HG03175 (cell line): ENCODE data around the gene TOPBP1.
A peak's percentile ranks its signal among the peaks of the same experiment; 100 is the strongest.
"Not testable (repeated sequence)": the region's sequence is repeated elsewhere in the genome, so short reads cannot be mapped to it uniquely, and the experiment has no call there.

Experiments used
- ATAC-seq: cut with Tn5 transposase; IDR thresholded peaks from one replicate; pipeline ENCODE4 v1.9.1; 2021; ENCODE audit warnings: mild to moderate bottlenecking, moderate library complexity; ENCODE audit not compliant: unreplicated experiment

The TOPBP1 gene

DNA sequence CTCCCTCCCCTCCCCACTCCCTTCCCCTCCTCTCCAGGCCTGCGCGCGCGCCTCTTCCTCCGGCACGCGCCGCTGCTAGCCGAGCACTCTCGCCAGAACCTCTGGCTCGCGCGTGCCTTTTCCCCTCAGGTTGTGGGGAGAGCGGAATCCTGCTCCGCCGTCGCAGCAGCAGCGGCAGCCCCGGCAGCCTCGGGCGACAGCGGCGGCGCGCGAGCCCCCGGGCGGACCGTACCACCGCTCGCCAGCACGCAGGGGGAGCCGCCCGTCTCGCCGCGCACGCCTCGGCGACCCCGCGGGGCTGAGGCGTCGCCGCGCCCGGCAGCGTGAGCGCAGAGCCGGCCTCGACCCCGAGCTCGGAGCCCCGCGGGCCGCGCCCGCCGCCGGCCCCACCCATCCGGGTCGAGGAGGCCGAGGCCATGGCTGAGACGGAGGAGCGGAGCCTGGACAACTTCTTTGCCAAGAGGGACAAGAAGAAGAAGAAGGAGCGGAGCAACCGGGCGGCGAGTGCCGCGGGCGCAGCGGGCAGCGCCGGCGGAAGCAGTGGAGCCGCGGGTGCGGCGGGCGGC, 88.0 kb downstream of the TOPBP1 start, which contains the start of gene CDV3:
CDV3 (plus strand) TSS at position 58 of the 566 bp plus-strand sequence; CDS start at position 417, 359 bp downstream.
- peak; percentile 36 for ATAC-seq

GRCh38 chr3:133573054-133573628, 88.6 kb downstream of the TOPBP1 start:
- ATAC-seq: peak; percentile 81

- peak; percentile 26 for ATAC-seq
These were observed 89.3 kb downstream of the TOPBP1 start for GRCh38 chr3:133572158-133573053.

DNA sequence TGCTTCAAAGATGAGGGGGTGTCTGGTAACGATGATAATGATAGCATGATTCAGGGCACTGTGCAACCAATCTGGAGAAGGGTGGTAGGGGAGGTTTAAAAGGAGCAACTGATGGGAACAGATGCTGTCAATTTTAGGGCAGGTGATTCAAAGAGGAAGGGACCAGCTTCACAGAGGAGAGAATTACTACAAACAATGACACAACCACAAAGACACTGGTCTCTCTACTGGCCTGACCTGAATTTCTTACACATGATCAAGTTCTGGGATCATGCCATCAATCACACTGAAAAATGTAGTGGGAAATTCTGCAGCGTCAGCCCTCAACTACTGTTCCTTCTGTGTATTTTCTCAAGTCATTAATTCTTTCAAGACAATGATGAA, 90.8 kb downstream of the TOPBP1 start:
- no peak for ATAC-seq

DNA sequence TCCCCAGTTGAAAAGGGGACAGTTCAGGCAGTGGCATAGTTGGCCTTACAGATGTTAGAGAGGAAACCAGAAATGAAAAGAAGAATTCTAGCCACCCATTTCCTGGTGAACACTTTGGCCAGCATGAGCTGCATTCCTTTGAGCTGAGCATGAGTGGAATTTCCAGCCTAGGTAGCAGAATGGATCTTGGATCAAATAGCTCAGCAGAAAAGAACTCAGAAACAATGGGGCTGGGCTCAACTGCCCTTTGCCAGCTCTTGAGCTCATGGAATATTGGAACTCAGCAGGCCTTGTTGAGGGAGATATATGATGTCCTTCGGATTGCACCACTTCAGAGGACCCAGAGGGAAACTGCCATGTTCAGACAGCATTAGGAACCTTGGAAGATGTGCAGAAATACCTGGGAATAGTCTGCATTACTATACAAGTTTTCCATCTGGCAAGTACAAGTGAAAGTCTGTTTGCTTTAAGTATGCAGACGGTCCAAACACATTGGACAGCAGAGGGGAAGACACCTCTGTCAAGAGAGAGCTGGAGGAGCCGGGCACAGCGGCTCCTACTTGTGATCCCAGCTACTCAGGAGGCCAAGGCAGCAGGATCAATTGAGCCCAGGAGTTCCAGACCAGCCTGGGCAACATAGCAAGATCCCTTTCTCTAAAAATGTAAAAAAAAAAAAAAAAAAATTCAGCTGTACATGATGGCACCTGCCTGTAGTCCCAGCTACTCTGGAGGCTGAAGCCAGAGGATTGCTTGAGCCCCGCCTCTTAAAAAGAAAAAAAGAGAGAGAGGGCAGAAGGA, 91.4 kb downstream of the TOPBP1 start:
- no peak for ATAC-seq

DNA sequence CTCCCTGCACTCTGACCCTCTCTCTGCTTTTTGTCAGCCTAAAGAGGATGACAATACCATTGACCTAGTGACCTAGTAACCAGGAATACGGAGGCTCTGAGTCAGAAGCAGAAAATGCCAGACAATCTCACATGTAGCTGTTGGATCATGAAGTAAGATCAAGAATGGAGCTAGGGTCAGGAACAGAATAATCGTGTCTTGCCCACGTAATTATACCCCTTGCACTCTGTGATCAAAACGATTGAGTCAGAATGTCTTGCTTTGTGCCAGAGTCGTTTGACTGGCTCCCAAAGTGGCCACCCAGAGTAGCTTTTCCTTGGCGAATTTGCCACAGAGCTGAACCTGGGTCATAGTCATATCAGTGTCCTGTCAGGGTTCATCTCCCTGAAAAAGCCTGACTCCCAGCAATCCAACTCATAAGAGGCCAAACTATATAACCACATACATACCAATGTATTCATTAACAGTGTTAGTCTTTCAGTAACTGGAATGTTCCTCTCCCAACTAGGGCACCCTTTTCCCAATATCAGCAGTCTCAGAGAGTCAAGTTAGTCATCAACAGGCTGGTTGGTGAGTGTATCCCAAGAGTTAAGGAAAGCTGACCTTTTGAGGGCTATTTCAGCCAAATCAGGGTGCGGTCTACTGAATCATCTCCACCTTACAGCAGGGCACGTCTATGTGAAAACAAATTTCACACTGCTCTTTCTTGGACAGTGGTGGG, 93.3 kb downstream of the TOPBP1 start:
- no peak for ATAC-seq

- ATAC-seq: no peak
These were observed 97.9 kb downstream of the TOPBP1 start for GRCh38 chr3:133563816-133564215.

DNA sequence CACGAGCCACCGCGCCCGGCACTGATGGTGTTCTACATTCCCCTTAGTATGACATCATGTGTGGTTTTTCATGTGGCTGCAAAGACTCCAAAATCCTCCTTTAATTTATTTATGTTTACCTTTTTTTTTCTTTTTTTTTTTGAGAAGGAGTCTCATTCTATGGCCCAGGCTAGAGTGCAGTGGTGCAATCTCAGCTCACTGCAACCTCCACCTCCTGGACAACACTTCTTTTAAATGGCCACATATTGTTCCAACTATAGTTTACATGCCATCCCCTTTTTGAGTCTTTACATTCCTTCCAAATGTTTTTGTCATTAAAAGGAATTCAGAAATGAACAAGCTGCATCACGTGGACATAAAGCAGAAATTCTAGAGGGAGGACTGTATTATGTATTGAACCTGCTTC, 98.6 kb downstream of the TOPBP1 start:
- no peak for ATAC-seq

DNA sequence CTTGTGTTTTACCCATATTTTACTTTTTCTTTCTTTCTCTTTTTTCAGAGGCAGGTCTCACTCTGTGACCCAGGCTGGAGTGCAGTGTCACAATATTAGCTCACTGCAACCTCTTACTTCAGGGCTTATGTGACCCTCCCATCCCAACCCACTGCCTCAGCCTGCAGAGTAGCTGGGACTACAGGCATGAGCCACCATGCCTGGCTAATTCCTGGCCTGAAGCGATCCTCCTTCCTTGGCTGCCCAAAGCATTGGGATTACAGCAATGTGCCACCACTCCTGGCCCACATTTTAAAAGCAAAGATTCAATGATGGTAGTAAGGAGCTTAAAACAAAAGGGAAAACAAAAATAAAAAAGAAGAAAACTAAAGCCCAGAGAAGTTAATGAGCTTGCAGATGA, 99.4 kb downstream of the TOPBP1 start:
- ATAC-seq: no peak

DNA sequence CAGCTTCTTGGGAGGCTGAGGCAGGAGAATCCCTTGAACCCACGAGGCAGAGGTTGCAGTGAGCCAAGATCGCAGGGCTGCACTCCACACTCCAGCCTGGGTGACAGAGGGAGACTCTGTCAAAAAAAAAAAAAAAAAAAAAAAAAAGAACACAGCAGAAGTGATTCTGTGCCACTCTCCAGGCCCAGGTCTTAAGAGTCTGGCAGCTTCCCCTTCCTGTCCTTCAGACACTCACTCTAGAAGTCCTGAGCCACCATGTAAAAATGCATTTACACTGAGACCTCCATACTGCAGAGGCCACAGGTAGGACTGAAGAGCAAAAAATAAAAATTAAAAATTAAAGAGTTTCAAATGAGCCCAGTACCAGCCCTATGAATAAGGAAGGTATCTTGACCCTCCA, 100.1 kb downstream of the TOPBP1 start:
- ATAC-seq: no peak

DNA sequence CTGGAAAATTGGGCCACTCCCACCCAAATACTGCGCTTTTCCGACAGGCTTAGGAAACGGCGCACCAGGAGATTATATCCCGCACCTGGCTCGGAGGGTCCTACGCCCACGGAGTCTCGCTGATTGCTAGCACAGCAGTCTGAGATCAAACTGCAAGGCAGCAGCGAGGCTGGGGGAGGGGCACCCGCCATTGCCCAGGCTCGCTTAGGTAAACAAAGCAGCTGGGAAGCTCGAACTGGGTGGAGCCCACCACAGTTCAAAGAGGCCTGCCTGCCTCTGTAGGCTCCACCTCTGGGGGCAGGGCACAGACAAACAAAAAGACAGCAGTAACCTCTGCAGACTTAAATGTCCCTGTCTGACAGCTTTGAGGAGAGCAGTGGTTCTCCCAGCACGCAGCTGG, 110.2 kb downstream of the TOPBP1 start:
- ATAC-seq: not testable (repeated sequence)
